Thyroid gland (tissue), 4 donors: ENCODE data around the gene CKMT2. TPM values are rescaled to one million over a fixed set of nuclear protein-coding genes. Genes with fewer than 3 reads are reported as not detected.
"Not testable (repeated sequence)": the region's sequence is repeated elsewhere in the genome, so short reads cannot be mapped to it uniquely, and the experiment has no call there.

Experiments
- DNase-seq, 2 donors: peaks; one replicate each; pipeline ENCODE4 v3.0.0-alpha.2; 2019
- H3K27ac ChIP-seq, 3 donors: fragments of 200-600 bp; sonication (generic); 1 replicate in 2 of 3; 2 replicates in 1 of 3; pipeline ENCODE4 v1.5.1; 2016 to 2019; ENCODE audit warnings: mild to moderate bottlenecking in 1 of 3, moderate library complexity in 1 of 3
- H3K27me3 ChIP-seq: fragments of 200-600 bp; sonication (generic); one replicate; pipeline ENCODE4 v1.5.1; 2019
- H3K36me3 ChIP-seq, 2 donors: fragments of 200-600 bp; sonication (generic); one replicate each; pipeline ENCODE4 v1.5.1; 2016 to 2019
- H3K4me1 ChIP-seq, 2 donors: fragments of 200-600 bp; sonication (generic); one replicate each; pipeline ENCODE4 v1.5.1; 2017 to 2019
- H3K4me3 ChIP-seq, 3 donors: fragments of 200-600 bp; sonication (generic); replicated peaks in 1 of 3; 1 replicate in 2 of 3; 2 replicates in 1 of 3; pipeline ENCODE4 v1.5.1; 2016; ENCODE audit warnings: mild to moderate bottlenecking in 1 of 3
- H3K9me3 ChIP-seq: fragments of 200-600 bp; sonication (generic); one replicate; pipeline ENCODE4 v1.5.1; 2017
- POLR2A ChIP-seq, 2 donors: fragments of 450-650 bp; IDR thresholded peaks; one replicate each; pipeline ENCODE4 v1.6.1; 2017; ENCODE audit warnings: antibody characterized with exemption in 2 of 2, mild to moderate bottlenecking in 2 of 2, moderate library complexity in 1 of 2
- WGBS, 2 donors: methylation state at CpG; one replicate each; pipeline ENCODE4 v1.1.5; 2017; 5-methylcytosine and 5-hydroxymethylcytosine counted together
- intact Hi-C: fragments of 100-400 bp; cut with DNase I; formaldehyde crosslinking; loops from one replicate; pipeline ENCODE4 v1.15.1; 2023
- total RNA-seq, 4 donors: library from RNA; depleted of rRNA; stranded (reverse); fragments of >200 nt; gene quantifications; one replicate each; pipeline ENCODE4 v1.2.3, GENCODE V29; 2016
- TF ChIP-seq, protein P1 (sequence below), 6 experiments: fragments of 200-600 bp in 3 of 6; fragments of 450-650 bp in 3 of 6; sonication (generic) in 3 of 6; IDR thresholded peaks; one replicate each; pipeline ENCODE4 v1.5.1; 2016 to 2019; ENCODE audit warnings: antibody characterized with exemption in 6 of 6, mild to moderate bottlenecking in 2 of 6, inconsistent platforms in 1 of 6, moderate library complexity in 1 of 6

The CKMT2 gene
- total RNA-seq, 4 donors from 2014 or later = 1.7 to 24.4 (median 16.1) TPM

DNA sequence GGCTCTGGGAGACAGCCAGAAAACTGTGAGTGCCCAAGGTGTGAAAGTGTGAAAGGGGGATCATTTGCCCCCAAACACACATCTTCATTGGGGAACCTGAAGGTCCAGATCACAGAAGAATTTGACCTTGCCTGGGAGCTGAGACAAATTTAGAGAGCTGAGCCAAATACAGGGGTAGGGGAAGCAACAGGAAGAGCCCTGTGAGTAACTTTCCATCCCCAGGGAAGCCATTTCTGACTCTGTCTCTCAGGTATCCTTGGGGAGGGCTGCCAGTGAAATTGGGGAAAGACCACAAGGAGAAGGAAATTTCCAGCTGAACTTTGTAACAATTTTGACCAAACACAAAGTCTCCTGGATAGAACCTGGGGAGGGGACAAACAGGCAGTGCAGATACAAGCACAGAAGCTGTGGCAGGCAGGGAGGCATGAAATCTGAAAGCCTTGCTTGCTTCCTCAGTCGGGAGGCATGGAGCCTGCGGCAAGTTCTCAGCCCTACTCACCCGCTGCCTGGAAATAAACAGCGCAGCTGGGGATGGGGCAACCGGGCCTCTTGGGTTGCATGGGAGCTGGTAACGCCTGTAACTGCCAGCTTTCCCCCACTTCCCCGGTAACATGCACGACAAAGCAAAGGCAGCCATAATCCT, 36.8 kb downstream of the CKMT2 start:
- no peak for TF ChIP-seq POLR2A (IDR thresholded peaks at IDR 0.05)
- TF ChIP-seq, protein P1, sequence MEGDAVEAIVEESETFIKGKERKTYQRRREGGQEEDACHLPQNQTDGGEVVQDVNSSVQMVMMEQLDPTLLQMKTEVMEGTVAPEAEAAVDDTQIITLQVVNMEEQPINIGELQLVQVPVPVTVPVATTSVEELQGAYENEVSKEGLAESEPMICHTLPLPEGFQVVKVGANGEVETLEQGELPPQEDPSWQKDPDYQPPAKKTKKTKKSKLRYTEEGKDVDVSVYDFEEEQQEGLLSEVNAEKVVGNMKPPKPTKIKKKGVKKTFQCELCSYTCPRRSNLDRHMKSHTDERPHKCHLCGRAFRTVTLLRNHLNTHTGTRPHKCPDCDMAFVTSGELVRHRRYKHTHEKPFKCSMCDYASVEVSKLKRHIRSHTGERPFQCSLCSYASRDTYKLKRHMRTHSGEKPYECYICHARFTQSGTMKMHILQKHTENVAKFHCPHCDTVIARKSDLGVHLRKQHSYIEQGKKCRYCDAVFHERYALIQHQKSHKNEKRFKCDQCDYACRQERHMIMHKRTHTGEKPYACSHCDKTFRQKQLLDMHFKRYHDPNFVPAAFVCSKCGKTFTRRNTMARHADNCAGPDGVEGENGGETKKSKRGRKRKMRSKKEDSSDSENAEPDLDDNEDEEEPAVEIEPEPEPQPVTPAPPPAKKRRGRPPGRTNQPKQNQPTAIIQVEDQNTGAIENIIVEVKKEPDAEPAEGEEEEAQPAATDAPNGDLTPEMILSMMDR (IDR thresholded peaks at IDR 0.05) = no peak
- Histone ChIP-seq H3K9me3 (no peaks in the 10 kb centered on the region), H3K36me3 (no peaks in the 10 kb centered on the region), H3K27me3 (no peaks in the 10 kb centered on the region), H3K27ac (no peak overlapping the region), H3K4me3 (no peak overlapping the region), H3K4me1 (no peaks in the 10 kb centered on the region)
- DNase-seq = no peak
- WGBS, 2 donors = 95 to 97% methylated on average over 8 of the region's 8 CpGs
- intact Hi-C loops = no loop called here

DNA sequence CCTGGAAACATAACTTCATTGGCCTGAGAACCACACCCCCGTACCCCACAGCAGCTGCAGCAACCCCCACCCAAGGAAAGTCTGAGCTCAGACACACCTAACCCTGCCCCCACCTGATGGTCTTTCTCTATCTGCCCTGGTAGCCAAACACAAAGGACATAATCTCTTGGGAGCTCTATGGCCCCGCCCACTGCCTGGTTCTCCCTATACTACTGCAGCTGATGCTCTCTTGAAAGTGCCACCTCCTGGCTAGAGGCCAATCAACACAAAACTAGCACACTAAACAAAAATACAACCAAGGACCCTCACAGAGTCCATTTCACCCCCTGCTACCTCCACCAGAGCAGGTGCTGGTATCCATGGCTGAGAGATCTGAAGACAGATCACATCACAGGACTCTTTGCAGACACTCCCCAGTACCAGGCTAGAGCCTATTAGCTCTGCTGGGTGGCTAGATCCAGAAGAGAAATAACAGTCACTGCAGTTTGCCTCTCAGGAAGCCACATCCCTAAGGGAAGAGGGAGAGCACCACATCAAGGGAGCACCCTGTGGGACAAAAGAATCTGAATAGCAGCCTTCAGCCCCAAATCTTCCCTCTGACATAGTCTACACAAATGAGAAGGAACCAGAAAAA, 37.4 kb downstream of the CKMT2 start:
- intact Hi-C loops, H3K27me3 ChIP-seq, H3K27ac ChIP-seq, H3K9me3 ChIP-seq, H3K36me3 ChIP-seq, H3K4me1 ChIP-seq, H3K4me3 ChIP-seq, DNase-seq: not testable (repeated sequence)
- 87 to 100% methylated on average over 2 of the region's 2 CpGs for WGBS, 2 donors

DNA sequence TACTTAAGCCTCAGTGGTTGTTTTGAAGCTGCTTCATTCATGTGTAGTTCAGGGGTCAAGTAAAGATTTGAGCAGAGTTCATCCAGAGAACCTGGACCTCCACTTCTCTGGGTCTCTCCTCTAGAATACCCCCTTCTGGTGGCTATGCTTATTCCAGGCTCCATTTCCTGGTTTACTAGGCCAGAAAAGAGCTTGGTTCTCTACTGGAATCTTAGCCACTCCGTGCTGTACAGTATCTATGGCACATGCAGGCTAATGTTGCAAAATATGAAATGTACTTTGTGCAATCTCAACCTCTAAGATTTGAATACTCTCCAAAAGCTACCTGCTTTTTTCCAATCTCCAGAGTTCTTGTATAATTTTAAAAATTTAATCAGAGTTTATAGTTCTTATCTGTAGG, 50.9 kb downstream of the CKMT2 start:
- H3K36me3 ChIP-seq = no peaks in the 10 kb centered on the region
- no peak for TF ChIP-seq POLR2A (IDR thresholded peaks at IDR 0.05)
- TF ChIP-seq, protein P1 (IDR thresholded peaks at IDR 0.05) = no peak
- H3K9me3 ChIP-seq = no peaks in the 10 kb centered on the region
- 100% methylated on average over 1 of the region's 1 CpG for WGBS, 2 donors
- H3K4me3 ChIP-seq = no peak overlapping the region
- no peaks in the 10 kb centered on the region for H3K27me3 ChIP-seq
- H3K27ac ChIP-seq = no peak overlapping the region
- peaks cover 5 to 7% of the 10 kb centered on the region in 2 donors for H3K4me1 ChIP-seq
- DNase-seq = no peak
- intact Hi-C loops = no loop called here

GRCh38 chr5:81286059-81286617, 53.0 kb downstream of the CKMT2 start:
- TF ChIP-seq POLR2A (IDR thresholded peaks at IDR 0.05) = no peak
- TF ChIP-seq, protein P1 (IDR thresholded peaks at IDR 0.05) = peak in 1 of 6 experiments; percentile 19
- intact Hi-C loops = no loop called here
- no peaks in the 10 kb centered on the region for H3K27me3 ChIP-seq
- WGBS, 2 donors = 43 to 53% methylated on average over 3 of the region's 3 CpGs
- peak overlapping the region in 1 of 3 donors; percentile 1 for H3K27ac ChIP-seq
- no peaks in the 10 kb centered on the region for H3K36me3 ChIP-seq
- H3K4me1 ChIP-seq = peaks cover 5 to 7% of the 10 kb centered on the region in 2 donors
- H3K4me3 ChIP-seq = no peak overlapping the region
- no peaks in the 10 kb centered on the region for H3K9me3 ChIP-seq
- peak; percentile 71 to 80 for DNase-seq

GRCh38 chr5:81288021-81288433, 54.9 kb downstream of the CKMT2 start:
- 86 to 89% methylated on average over 4 of the region's 4 CpGs for WGBS, 2 donors
- H3K4me1 ChIP-seq = peaks cover 5 to 7% of the 10 kb centered on the region in 2 donors
- H3K27ac ChIP-seq = no peak overlapping the region
- no peak for DNase-seq
- no peaks in the 10 kb centered on the region for H3K9me3 ChIP-seq
- no peaks in the 10 kb centered on the region for H3K36me3 ChIP-seq
- intact Hi-C loops = no loop called here
- no peaks in the 10 kb centered on the region for H3K27me3 ChIP-seq
- TF ChIP-seq, protein P1 (IDR thresholded peaks at IDR 0.05) = no peak
- no peak for TF ChIP-seq POLR2A (IDR thresholded peaks at IDR 0.05)
- H3K4me3 ChIP-seq = no peak overlapping the region
